Kidney (tissue), 14 donors: ENCODE measurements around the gene CXCR5. TPM values are rescaled to one million over a fixed set of nuclear protein-coding genes. Genes with fewer than 3 reads are reported as not detected.

Experiments used
- DNase-seq, 5 donors: peaks; one replicate each; pipeline ENCODE4 v3.0.0-alpha.2; 2013 to 2020
- FAIRE-seq: peaks from 2 replicates; lab custom pipeline; 2012; peaks lifted over from hg19 to GRCh38; lab: Jason Lieb, UNC
- H3K27ac ChIP-seq, 2 donors: one replicate each; pipeline ENCODE4 v1.7.0; 2013; ENCODE audit warnings: low read depth in 2 of 2, low read length in 2 of 2, inconsistent platforms in 1 of 2
- H3K27me3 ChIP-seq: one replicate; pipeline ENCODE4 v1.7.1; 2013; ENCODE audit warnings: low read length, inconsistent platforms; ENCODE audit not compliant: control insufficient read depth, insufficient read depth
- H3K36me3 ChIP-seq, 3 donors: one replicate each; pipeline versions ENCODE4 v1.7.0 to v1.7.1; 2013; ENCODE audit warnings: low read length in 3 of 3, control low read depth in 1 of 3, inconsistent platforms in 1 of 3; ENCODE audit not compliant: insufficient read depth in 3 of 3, control insufficient read depth in 2 of 3
- H3K4me1 ChIP-seq, 3 donors: one replicate each; pipeline versions ENCODE4 v1.7.0 to v1.7.1; 2013; ENCODE audit warnings: low read length in 3 of 3, inconsistent platforms in 1 of 3, low read depth in 1 of 3; ENCODE audit not compliant: control insufficient read depth in 2 of 3, insufficient read depth in 2 of 3
- H3K4me3 ChIP-seq, 3 donors: one replicate each; pipeline versions ENCODE4 v1.7.0 to v1.8.1; 2013; ENCODE audit warnings: low read length in 3 of 3, control low read depth in 1 of 3, inconsistent platforms in 1 of 3
- H3K9ac ChIP-seq, 3 donors: one replicate each; pipeline versions ENCODE4 v1.7.0 to v1.7.1; 2013; ENCODE audit warnings: low read length in 3 of 3, control low read depth in 1 of 3, inconsistent platforms in 1 of 3
- H3K9me3 ChIP-seq, 3 donors: one replicate each; pipeline versions ENCODE4 v1.7.0 to v1.7.1; 2013; ENCODE audit warnings: low read length in 3 of 3, control low read depth in 1 of 3, inconsistent platforms in 1 of 3; ENCODE audit not compliant: control insufficient read depth in 2 of 3, insufficient read depth in 1 of 3
- CTCF ChIP-seq: IDR thresholded peaks from 3 replicates; pipeline ENCODE4 v1.5.1; 2012; ENCODE audit warnings: mild to moderate bottlenecking, moderate library complexity, borderline replicate concordance; ENCODE audit not compliant: insufficient read depth; ENCODE audit errors: extremely low read depth
- intact Hi-C: fragments of 100-400 bp; cut with DNase I; formaldehyde crosslinking; loops from one replicate; pipeline ENCODE4 v1.11.1; 2022
- polyA plus RNA-seq: library from polyadenylated mRNA; stranded (reverse); fragments of 350-450 nt; fragmentation: Illumina TruSeq; extraction: RNeasy Lipid Tissue Mini Kit (QIAGEN cat#74804); gene quantifications from one replicate; pipeline ENCODE4 v1.2.3, GENCODE V29; 2014; ENCODE audit warnings: low read depth, low replicate concordance; ENCODE audit not compliant: insufficient read depth
- total RNA-seq: library from RNA; stranded (reverse); fragmentation: NEBNext Ultra II Directional; extraction: Animal tissue kit (Norgen Biotek cat#: 25700); gene quantifications from one replicate; pipeline ENCODE4 v1.2.1, GENCODE V29; 2021
- donor health status: control.
- donor health status: control.
- donor health status: control.
- donor health status: control.
- donor health status: control.
- donor health status: DM: yes; HTN: yes; CAD: no.
- donor health status: Normal renal cell carcinoma (clear cell type).

The CXCR5 gene
- total and polyA plus RNA-seq, 2 donors from 2014 or later, result 1.1 TPM; not detected in 1

DNA sequence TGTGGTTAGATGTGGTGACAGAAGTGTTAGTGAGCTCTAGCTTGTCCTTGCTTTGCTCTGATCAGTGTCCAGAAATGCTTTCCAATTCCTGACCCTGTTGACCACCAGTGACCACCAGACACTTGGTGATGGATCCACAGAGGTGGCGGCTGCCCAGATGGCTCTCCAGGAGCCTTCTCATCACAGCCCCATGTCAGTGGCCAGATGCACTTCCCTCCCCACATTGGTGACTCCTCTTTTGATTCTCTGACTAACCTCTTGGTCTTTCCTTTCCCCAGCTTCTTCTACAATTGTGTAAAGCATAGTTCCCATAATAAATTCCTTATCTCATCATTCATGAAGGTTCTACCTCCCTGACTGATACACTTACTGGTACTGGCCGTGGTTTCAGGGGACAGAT, 40.1 kb upstream of the CXCR5 start:
- Histone ChIP-seq H3K4me3 (no peak overlapping the region), H3K9me3 (no peaks in the 10 kb centered on the region), H3K27me3 (no peaks in the 10 kb centered on the region), H3K27ac (no peak overlapping the region), H3K4me1 (no peaks in the 10 kb centered on the region), H3K9ac (no peak overlapping the region), H3K36me3 (no peaks in the 10 kb centered on the region)
- DNase-seq (no peak), FAIRE-seq (no peak)
- intact Hi-C loops, result no loop called here
- TF ChIP-seq CTCF, result no peak

DNA sequence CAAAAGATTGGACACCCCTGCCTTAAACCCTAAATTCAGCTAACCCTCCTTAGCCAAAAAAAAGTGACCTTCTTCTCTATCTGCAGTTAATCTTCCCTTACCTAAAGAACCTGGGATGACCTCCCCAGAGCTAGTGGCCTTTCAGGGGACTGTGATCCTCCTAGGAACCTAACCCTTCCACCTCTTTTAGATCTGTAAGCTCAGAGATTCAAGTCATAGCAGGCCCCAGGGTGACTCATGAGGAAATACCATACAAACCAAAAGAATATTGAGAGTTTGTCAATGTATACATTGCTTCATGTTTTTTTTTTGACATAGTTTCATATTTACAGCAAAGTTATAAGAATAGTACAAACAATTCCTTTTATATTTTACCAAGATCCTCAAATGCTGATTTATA, 38.3 kb upstream of the CXCR5 start:
- Histone ChIP-seq H3K27me3 (no peaks in the 10 kb centered on the region), H3K4me1 (no peaks in the 10 kb centered on the region), H3K27ac (no peak overlapping the region), H3K9me3 (no peaks in the 10 kb centered on the region), H3K4me3 (no peak overlapping the region), H3K36me3 (no peaks in the 10 kb centered on the region), H3K9ac (no peak overlapping the region)
- FAIRE-seq (no peak), DNase-seq (no peak)
- intact Hi-C loops, result no loop called here
- TF ChIP-seq CTCF, result no peak

DNA sequence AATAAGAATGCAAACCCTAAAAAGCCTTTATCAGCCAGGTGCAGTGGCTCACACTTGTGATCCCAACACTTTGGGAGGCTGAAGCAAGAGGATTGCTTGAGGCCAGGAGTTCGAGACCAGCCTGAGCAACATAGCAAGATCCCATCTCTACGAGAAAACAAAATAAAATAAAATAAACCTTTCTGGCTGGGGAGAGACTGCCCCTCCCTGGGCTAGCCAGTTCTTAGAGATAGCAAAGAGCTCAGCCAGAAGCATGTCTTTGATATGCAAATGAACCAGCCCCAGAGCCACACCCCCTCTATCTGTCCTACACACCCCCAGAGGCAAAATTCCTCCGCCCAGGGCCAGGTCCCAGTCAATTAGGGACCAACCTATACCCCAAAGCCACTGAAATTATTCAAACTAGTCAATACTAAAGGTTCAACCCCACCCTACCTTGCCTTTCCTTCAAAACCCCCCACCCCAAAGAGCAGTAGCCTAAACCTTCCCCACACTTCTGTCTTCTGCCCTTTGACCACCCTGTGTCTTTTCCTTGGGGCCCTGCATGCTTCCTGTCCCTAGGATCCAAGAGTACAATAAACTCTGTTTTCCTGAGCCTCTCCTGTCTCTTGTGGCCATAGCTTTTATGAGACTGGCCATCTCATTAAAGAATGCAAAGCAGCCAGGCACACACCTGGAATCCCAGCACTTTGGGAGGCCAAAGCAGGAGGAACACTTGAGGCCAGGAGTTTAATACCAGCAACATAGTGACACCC, 37.3 kb upstream of the CXCR5 start:
- H3K27ac ChIP-seq, result no peak overlapping the region

More for the DNA sequence above, 37.3 kb upstream of the CXCR5 start:
- FAIRE-seq, result no peak
- no peak for TF ChIP-seq CTCF
- intact Hi-C loops, result no loop called here
- no peaks in the 10 kb centered on the region for H3K4me1 ChIP-seq
- no peak overlapping the region for H3K9ac ChIP-seq
- no peaks in the 10 kb centered on the region for H3K27me3 ChIP-seq
- no peak overlapping the region for H3K4me3 ChIP-seq
- H3K9me3 ChIP-seq, result no peaks in the 10 kb centered on the region
- DNase-seq, result no peak
- H3K36me3 ChIP-seq, result no peaks in the 10 kb centered on the region
